Dedifferentiated amniotic fluid mesenchymal stem cell (primary cell): Measurements from ENCODE around the gene ACKR1.

ENCODE experiments used
- DNase-seq: peaks from one replicate; pipeline ENCODE4 v3.0.0-alpha.2; 2016; ENCODE audit errors: extremely low spot score

The ACKR1 gene

GRCh38 chr1:159187647-159188374, 16.9 kb upstream of the ACKR1 start:
- no peak for DNase-seq

DNA sequence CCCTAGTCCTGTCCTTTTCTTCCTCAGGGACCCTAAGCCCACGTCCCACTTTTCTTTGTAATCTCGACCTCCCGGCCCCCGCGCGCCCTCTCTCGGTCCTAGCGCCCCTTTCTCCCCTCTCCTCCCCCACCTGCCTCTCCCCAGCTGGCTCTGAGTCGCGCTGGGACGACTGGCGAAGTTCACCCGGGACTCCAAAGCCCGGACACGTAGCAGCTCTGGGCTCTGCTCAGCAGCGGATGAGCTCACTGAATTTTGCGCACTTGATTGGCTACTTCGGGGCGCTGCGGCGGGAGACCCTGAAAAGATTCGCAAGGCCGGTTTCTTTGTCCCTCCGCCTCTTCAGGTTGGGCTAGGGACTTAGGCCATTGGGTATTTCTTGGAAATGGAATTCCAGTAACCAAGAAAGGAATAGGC, 16.3 kb upstream of the ACKR1 start:
- DNase-seq: peak; percentile 26

- DNase-seq: no peak
Measured at GRCh38 chr1:159190441-159190840, 14.2 kb upstream of the ACKR1 start.

DNA sequence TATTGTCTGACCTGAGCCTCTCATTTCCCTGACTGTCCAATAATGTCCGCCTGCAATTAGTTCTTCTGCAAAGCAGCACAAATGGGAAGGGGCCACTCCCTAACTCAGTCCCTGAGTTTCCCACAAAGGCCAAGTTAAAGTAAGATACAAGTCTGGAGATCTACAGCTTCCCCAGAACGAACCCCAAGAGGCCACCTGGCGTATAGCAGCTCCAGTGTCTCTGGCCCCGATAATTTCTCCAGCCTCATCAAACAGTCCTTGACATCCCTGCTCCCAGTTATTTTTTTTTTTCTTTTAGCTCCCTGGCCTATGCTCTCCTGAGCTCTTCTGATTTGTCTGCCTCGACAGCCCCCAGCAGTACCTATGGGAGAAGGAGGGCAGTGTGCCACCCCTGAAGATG, 8.1 kb upstream of the ACKR1 start:
- DNase-seq: no peak

GRCh38 chr1:159197561-159198557, 6.8 kb upstream of the ACKR1 start:
- peak; percentile 81 for DNase-seq

GRCh38 chr1:159199901-159200300, 4.8 kb upstream of the ACKR1 start:
- no peak for DNase-seq

GRCh38 chr1:159200769-159201168, 3.9 kb upstream of the ACKR1 start:
- no peak for DNase-seq

DNA sequence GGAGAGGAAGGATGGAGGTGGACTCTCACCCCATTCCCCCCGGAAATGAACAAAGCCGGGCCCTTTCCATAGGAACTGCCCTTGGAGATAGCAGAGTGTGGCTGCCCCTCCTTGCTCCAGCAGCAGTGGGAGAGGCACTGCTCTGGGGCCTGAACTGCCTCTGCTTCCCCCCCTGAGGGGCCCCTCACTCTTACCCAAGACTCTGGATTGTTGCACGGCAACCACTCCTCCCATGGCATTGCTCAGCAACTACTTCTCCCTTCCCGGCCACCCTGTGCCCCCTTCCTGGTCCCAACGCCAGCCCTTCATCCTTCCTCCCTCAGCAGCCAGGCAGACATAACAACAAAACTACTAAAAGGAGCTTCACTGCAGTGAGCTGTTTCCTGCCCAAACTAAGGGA, 3.0 kb upstream of the ACKR1 start:
- no peak for DNase-seq

DNA sequence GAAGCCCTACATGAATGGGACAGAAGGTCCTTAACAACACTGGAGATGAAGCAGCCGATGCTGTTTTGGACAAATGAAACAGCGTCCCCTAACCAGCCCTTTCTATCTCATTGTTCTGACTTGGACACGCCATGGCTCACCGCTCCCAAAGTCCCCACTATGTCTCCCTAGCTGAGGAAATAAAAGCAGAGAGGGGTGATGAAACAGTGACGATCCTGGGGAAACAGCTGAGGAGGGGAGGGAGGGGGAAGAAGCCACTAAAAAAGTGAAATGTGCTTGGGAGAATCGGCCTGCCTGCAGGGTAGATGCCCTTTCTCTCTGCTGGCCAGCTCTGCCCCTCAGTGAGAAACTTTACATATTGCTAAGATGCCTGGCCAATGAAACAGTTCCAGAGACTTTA, 1.1 kb upstream of the ACKR1 start:
- DNase-seq: no peak

- no peak for DNase-seq
Measured at GRCh38 chr1:159205225-159205624, 550 bp downstream of the ACKR1 start.

DNA sequence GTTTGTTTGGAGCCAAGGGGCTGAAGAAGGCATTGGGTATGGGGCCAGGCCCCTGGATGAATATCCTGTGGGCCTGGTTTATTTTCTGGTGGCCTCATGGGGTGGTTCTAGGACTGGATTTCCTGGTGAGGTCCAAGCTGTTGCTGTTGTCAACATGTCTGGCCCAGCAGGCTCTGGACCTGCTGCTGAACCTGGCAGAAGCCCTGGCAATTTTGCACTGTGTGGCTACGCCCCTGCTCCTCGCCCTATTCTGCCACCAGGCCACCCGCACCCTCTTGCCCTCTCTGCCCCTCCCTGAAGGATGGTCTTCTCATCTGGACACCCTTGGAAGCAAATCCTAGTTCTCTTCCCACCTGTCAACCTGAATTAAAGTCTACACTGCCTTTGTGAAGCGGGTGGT, 1.4 kb downstream of the ACKR1 start:
- DNase-seq: no peak

DNA sequence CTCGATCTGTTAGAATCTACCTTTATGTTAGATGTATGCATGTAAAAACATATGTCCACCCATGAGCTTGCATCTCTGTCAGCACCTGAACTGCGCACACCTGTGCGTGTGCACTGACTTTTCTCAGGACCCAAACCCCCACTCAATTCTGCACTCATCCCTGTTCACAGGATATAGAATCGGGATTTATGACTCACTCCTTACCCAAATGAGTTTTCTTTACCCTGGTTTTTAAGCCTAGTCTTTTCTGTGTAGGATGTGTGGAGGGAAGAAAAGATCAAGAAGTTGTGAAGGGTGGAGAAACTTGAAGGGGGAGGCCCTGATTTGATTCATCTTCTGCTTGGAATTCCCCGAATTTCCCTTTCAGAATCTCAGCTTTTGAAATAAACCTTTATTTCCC, 2.4 kb downstream of the ACKR1 start:
- no peak for DNase-seq

DNA sequence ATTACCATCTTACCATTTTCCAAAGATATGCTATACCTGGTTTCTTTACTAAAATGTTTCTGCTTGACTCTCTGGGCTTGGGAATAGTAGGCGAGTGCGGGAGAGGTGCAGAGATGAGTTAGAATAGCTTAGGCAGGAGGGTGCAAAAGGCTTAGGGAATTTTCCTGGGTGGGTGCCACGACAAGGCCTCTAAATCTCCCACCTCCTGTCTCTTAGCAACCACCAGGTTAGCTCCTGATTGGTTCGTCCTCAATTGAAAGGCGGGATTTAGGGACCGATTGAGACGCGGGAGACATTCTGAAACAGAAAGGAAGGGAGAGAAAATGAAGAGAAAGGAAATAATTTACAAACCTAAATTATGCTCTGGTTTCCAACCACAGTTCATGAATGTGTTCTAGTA, 3.1 kb downstream of the ACKR1 start:
- DNase-seq: no peak

DNA sequence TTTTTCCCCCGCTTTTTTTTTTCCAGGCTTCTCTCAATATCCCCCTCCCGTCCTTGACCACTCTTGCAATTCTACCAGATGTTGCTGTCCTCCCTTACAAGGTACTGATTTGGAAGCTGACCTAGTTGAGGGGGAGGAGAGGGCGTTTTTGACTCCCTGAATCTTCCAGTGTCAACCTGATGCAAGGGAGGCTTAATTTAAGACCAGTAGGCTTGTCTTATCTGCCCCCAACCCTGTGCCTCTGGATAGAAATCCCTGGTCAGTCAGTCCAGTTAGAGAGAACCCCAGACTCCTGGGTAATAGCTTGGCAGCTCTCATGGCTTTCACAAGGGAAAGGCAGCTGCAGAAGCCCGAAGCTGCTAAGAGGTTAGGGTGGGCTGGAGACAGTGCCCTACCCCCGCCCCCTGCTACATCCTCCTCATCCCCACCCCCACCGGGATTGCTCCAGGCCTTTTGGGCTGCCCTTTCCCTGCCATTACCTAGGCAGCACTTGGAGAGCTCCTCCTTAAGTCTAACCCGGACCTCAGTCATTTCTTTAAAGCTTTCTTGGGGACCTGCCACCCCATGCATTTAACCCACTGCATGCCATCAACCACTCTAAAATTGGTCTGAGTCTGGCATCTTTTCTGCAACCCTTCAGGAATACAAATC, 3.6 kb downstream of the ACKR1 start:
- no peak for DNase-seq

- DNase-seq: no peak
Measured at GRCh38 chr1:159209061-159209460, 4.4 kb downstream of the ACKR1 start.

DNA sequence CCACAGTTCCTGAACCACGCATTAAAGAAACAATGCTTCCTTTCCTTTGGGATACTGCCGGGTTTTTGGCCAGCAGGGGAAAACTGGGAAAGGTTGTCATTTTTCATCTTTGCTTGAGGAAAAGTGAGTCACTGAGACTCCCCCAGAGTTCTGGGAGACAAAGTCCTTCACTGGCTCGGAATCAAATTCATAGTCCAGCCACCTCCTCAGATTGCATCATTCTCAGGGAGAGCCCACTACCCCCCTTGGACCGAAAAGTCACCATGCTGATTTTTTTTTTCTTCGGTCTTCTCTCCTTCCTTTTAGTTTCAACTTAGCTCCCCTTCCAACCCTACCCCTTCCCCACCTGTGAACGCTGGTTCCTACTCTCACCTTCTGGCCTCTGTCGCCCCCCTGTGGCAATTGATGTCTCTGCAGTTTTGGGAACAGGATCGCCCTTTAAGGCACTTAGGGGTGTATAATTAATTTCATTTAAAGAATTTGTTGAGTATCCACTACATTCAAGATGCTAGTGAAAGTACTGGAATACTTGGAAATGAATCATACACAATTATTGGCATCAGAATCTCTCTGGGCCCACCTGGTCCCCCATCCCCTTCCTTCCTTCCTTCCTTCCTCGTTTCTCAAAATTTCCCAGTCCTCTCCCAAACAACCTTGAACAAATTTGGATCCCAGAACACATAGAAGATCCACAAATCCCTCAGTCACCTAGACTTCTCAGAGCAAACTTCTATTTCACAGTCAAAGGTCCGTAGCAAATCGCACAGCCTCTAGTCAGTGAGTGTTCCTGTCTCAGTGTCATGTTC, 6.9 kb downstream of the ACKR1 start:
- no peak for DNase-seq

DNA sequence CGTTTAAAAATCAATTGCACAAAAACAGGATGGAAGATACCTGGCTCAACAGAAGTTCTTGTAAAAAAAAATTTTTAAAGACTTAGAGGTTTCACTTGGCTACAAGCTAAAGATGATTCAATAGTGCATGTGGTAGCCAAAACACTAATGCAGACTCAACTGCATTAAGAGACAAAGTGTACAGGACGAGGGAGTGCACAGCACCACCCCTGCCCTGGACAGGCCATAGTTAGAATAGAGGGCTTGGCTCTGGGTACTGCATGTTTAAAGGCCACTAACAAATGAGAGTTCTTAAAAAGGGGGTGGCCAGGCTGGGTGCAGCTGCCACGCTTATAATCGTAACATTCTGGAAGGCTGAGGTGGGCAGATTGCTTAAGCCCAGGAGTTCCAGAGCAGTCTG, 7.9 kb downstream of the ACKR1 start:
- no peak for DNase-seq

DNA sequence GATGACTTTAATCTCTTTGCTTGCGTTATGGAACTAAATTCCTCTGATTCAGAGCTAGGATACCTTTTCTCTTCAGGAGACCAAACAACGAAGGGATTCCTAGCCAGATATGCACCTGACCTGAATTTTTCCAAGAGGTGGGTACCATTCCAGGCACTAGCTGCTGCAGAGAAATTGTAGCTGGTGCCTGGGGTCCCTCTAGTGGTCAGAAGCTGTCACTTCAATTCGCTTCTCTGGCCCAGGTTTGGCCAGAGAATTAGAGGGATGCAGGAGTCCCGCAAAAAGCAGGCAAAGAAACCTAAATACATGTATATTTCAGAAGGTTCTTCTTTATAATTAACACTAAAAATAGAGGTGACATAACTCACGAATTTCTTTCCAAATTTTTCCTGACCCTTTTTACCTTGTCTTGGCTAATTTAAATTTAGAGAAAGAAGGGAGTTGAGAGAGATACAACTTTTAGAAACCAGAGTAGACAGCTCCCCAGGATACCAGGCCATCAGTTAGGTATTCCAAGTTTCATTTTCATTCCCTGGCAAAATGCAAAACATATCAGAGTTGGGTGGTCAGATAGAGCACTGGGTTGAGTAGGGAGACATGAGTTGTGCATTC, 9.6 kb downstream of the ACKR1 start:
- DNase-seq: no peak

GRCh38 chr1:159218649-159219636, 14.3 kb downstream of the ACKR1 start:
- no peak for DNase-seq
